ENCODE results near the gene AUNIP. TPM values are rescaled to one million over a fixed set of nuclear protein-coding genes. Genes with fewer than 3 reads are reported as not detected.
A peak's percentile ranks its signal among the peaks of the same experiment; 100 is the strongest.

AUNIP gene
- polyA plus RNA-seq, 3 donors: 0.19 to 0.44 (median 0.44) TPM

DNA sequence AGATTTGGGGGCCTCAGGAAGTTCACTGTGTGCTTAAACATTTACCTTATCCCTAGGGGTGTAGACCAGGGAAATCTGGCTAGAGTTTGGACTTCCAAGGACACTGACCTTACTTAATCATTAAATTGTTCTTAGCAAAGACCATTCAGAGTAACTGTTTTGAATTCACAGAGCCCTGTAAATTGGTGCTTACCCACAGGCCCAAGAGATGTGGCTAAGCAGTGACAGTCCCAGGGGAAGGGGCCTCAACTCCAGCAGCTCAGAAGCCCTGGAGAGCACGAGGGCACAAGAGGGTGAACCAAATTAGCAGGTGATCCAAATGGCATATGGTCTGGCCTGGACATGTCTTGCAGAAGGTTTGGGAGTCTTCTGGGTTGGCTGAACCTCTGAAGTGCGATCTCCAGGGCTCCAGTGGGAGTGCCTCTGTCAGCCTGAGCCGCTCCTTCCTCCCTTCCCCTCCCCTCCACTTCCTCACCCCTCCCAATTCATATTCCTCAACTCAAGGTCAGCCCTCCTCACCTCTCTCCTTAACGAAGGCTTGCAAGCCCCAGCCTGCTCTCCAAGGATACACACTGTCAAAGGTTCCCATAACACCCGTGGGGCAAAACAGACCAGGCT is 11.9 kb upstream of the AUNIP start:
- Histone ChIP-seq H2AFZ (ENCODE audit: insufficient read depth, low read depth, low read length, poor library complexity, severe bottlenecking) (no peak overlapping the region), H3K4me3 (replicated peaks in 1 of 3; ENCODE audit: low read depth in 2 of 3, low read length in 3 of 3) (peak overlapping the region in 1 of 3 experiments; percentile 50), H3K9ac (ENCODE audit: insufficient read depth, low read length, poor library complexity, severe bottlenecking) (no peak overlapping the region), H3K36me3 (replicated peaks in 1 of 2; ENCODE audit: control insufficient read depth in 1 of 2, insufficient read depth in 2 of 2, low read length in 2 of 2) (peaks cover 0 to 11% of the 10 kb centered on the region in 2 donors), H3K4me1 (ENCODE audit: control insufficient read depth in 1 of 2, insufficient read depth in 2 of 2, low read length in 2 of 2) (peaks cover 52 to 58% of the 10 kb centered on the region in 2 donors), H3K4me2 (replicated peaks; ENCODE audit: extremely low read depth, low read length, poor library complexity, severe bottlenecking) (peak overlapping the region; percentile 54), H3K27ac (ENCODE audit: low read depth in 1 of 2, low read length in 2 of 2) (peak overlapping the region in 1 of 2 donors; percentile 11), H3K27me3 (ENCODE audit: control insufficient read depth in 2 of 2, insufficient read depth in 2 of 2, low read length in 2 of 2) (no peaks in the 10 kb centered on the region), H3K79me2 (ENCODE audit: insufficient read depth, low read length) (peaks cover 8% of the 10 kb centered on the region), H4K20me1 (ENCODE audit: insufficient read depth, low read length) (no peaks in the 10 kb centered on the region), H3K9me3 (replicated peaks in 1 of 2; ENCODE audit: control insufficient read depth in 1 of 2, insufficient read depth in 1 of 2, low read length in 2 of 2) (no peaks in the 10 kb centered on the region)
- peak overlapping the region in 1 of 2 donors; percentile 53 for H3K4me3 Mint-ChIP-seq
- H3K4me1 Mint-ChIP-seq: peaks cover 61% of the 10 kb centered on the region
- 19% methylated on average over 3 of the region's 5 CpGs for WGBS (ENCODE audit: insufficient coverage)
- peaks cover 2 to 4% (median 2%) of the 10 kb centered on the region in 3 donors for H3K27me3 Mint-ChIP-seq (ENCODE audit: low read depth in 3 of 3)
- peak overlapping the region in 1 of 7 donors; percentile 50 for H3K27ac Mint-ChIP-seq
- peaks cover 13 to 20% of the 10 kb centered on the region in 2 donors for H3K36me3 Mint-ChIP-seq
- peaks cover 0 to 2% (median 0%) of the 10 kb centered on the region in 7 donors for H3K9me3 Mint-ChIP-seq
- DNase-seq: no peak
- intact Hi-C loops (cut with micrococcal nuclease): no loop called here
- TF ChIP-seq CTCF (IDR thresholded peaks at IDR 0.05): no peak

DNA sequence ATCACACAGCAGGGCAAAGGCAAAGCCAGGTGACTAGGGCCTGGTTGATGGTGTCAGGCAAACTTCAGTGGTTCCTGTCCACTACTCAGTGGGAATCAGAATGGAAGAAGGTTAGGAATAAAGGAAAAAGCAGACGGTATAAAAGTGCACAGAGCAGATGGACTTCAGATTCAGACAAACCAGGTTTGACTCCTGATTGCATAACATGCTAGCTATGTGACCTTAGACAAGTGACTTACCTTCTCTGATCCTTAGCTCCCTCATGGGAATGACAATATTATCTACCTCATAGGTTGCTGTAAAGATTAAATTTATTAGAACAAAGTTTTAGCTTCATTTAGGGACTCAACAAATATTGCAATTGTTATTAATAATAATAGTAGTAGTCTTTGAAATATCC is 11.4 kb upstream of the AUNIP start:
- H3K27ac ChIP-seq (ENCODE audit: low read depth in 1 of 2, low read length in 2 of 2): no peak overlapping the region
- Mint-ChIP-seq H3K4me3 (no peak overlapping the region), H3K36me3 (peaks cover 17 to 25% of the 10 kb centered on the region in 2 donors), H3K4me1 (peaks cover 60% of the 10 kb centered on the region), H3K27ac (no peak overlapping the region), H3K9me3 (peaks cover 0 to 2% (median 0%) of the 10 kb centered on the region in 7 donors), H3K27me3 (ENCODE audit: low read depth in 3 of 3) (peaks cover 0 to 1% (median 0%) of the 10 kb centered on the region in 3 donors)
- 100% methylated on average over 1 of the region's 1 CpG for WGBS (ENCODE audit: insufficient coverage)
- TF ChIP-seq CTCF (IDR thresholded peaks at IDR 0.05): no peak
- H3K9ac ChIP-seq (ENCODE audit: insufficient read depth, low read length, poor library complexity, severe bottlenecking): no peak overlapping the region
- H4K20me1 ChIP-seq (ENCODE audit: insufficient read depth, low read length): no peaks in the 10 kb centered on the region
- H3K79me2 ChIP-seq (ENCODE audit: insufficient read depth, low read length): peaks cover 8% of the 10 kb centered on the region
- H3K4me3 ChIP-seq (replicated peaks in 1 of 3; ENCODE audit: low read depth in 2 of 3, low read length in 3 of 3): no peak overlapping the region
- no peak overlapping the region for H3K4me2 ChIP-seq (replicated peaks; ENCODE audit: extremely low read depth, low read length, poor library complexity, severe bottlenecking)
- no peak for DNase-seq
- peaks cover 46 to 52% of the 10 kb centered on the region in 2 donors for H3K4me1 ChIP-seq (ENCODE audit: control insufficient read depth in 1 of 2, insufficient read depth in 2 of 2, low read length in 2 of 2)
- intact Hi-C loops (cut with micrococcal nuclease): no loop called here
- H3K27me3 ChIP-seq (ENCODE audit: control insufficient read depth in 2 of 2, insufficient read depth in 2 of 2, low read length in 2 of 2): no peaks in the 10 kb centered on the region
- H3K9me3 ChIP-seq (replicated peaks in 1 of 2; ENCODE audit: control insufficient read depth in 1 of 2, insufficient read depth in 1 of 2, low read length in 2 of 2): no peaks in the 10 kb centered on the region
- H2AFZ ChIP-seq (ENCODE audit: insufficient read depth, low read depth, low read length, poor library complexity, severe bottlenecking): no peak overlapping the region
- H3K36me3 ChIP-seq (replicated peaks in 1 of 2; ENCODE audit: control insufficient read depth in 1 of 2, insufficient read depth in 2 of 2, low read length in 2 of 2): peaks cover 0 to 11% of the 10 kb centered on the region in 2 donors
